K562 (cell line): Measurements from ENCODE around the gene USP35. TPM values are rescaled to one million over a fixed set of nuclear protein-coding genes. Genes with fewer than 3 reads are reported as not detected.

Source experiments
- ATAC-seq: fragments of 200-7000 bp; cut with Tn5 transposase; 3 replicates; pipeline ENCODE4 v1.9.1; 2020; ENCODE audit warnings: moderate library complexity
- BruUV-seq: library from RNA; stranded (reverse); fragments of 400-500 nt; replicated peaks from 2 replicates; lab custom pipeline; 2021; lab: Mats Ljungman, UMichigan
- CTCF ChIA-PET: fragments of 300-600 bp; formaldehyde crosslinking; extraction: SDS; loops from one replicate; lab custom pipeline; 2021; ENCODE audit warnings: low intra/inter-chr PET ratio; lab: Yijun Ruan, JAX
- POLR2A ChIA-PET: fragments of 300-600, 350-650 bp; sonication (Branson Sonifier 250); formaldehyde crosslinking; extraction: SDS; loops from one replicate; lab custom pipeline; 2021; ENCODE audit warnings: antibody characterized with exemption, inconsistent platforms; lab: Yijun Ruan, JAX
- DNase-seq, 4 experiments: peaks; one replicate each; pipeline versions ENCODE4 v3.0.0 to v3.0.0-alpha.2; 2011 to 2018; ENCODE audit warnings: low spot score in 3 of 4, mixed read lengths in 3 of 4; ENCODE audit errors: extremely low read depth in 1 of 4
- FAIRE-seq: peaks from 2 replicates; lab custom pipeline; 2011; peaks lifted over from hg19 to GRCh38; lab: Jason Lieb, UNC
- H2AFZ ChIP-seq: 2 replicates; pipeline ENCODE4 v1.6.0; 2011; ENCODE audit warnings: low read depth, low read length, control low read depth, inconsistent platforms
- H3K27ac ChIP-seq: fragments of 200-600 bp; 3 replicates; pipeline ENCODE4 v1.8.0; 2011; ENCODE audit warnings: low read depth, mild to moderate bottlenecking, control low read depth, inconsistent platforms, low read length, moderate library complexity, mixed read lengths; ENCODE audit errors: extremely low read depth
- H3K27me3 ChIP-seq, 2 experiments: fragments of 300-600 bp in 1 of 2; 2 replicates in 1 of 2; 3 replicates in 1 of 2; pipeline versions ENCODE4 v1.6.0 to v1.8.0; 2011; ENCODE audit warnings: inconsistent platforms in 2 of 2, low read length in 2 of 2, mild to moderate bottlenecking in 1 of 2, mixed read lengths in 1 of 2, moderate library complexity in 1 of 2; ENCODE audit not compliant: control insufficient read depth in 2 of 2, insufficient read depth in 2 of 2
- H3K36me3 ChIP-seq: fragments of 300-600 bp; 3 replicates; pipeline ENCODE4 v1.8.0; 2011; ENCODE audit warnings: mild to moderate bottlenecking, low read length, inconsistent platforms; ENCODE audit not compliant: control insufficient read depth, insufficient read depth
- H3K4me1 ChIP-seq, 2 experiments: fragments of 200-600 bp in 1 of 2; replicated peaks in 1 of 2; 2 replicates in 1 of 2; 3 replicates in 1 of 2; pipeline versions ENCODE4 v1.5.1 to v1.8.0; 2011; ENCODE audit warnings: inconsistent platforms in 2 of 2, low read length in 2 of 2, mild to moderate bottlenecking in 1 of 2, mixed read lengths in 1 of 2, moderate library complexity in 1 of 2; ENCODE audit not compliant: control insufficient read depth in 2 of 2, insufficient read depth in 2 of 2
- H3K4me2 ChIP-seq: 2 replicates; pipeline ENCODE4 v1.6.1; 2011; ENCODE audit warnings: low read length, control low read depth, inconsistent platforms, mixed read lengths; ENCODE audit not compliant: insufficient read depth
- H3K4me3 ChIP-seq: fragments of 200-600 bp; sonication (generic), shearing (Covaris generic); 2 replicates; pipeline ENCODE4 v1.5.1; 2016; ENCODE audit warnings: control low read depth, inconsistent platforms
- H3K79me2 ChIP-seq: fragments of 200-600 bp; 3 replicates; pipeline ENCODE4 v1.8.0; 2011; ENCODE audit warnings: low read length, inconsistent platforms; ENCODE audit not compliant: control insufficient read depth, insufficient read depth
- H3K9ac ChIP-seq, 2 experiments: 2 replicates each; pipeline versions ENCODE4 v1.6.0 to v1.6.1; 2011; ENCODE audit warnings: low read depth in 2 of 2, low read length in 2 of 2, control low read depth in 1 of 2, inconsistent platforms in 1 of 2, mild to moderate bottlenecking in 1 of 2, mixed read lengths in 1 of 2; ENCODE audit not compliant: insufficient read depth in 1 of 2
- H3K9me1 ChIP-seq: one replicate; pipeline ENCODE4 v1.6.0; 2011; ENCODE audit warnings: inconsistent platforms, mild to moderate bottlenecking, low read length, moderate library complexity; ENCODE audit not compliant: control insufficient read depth, insufficient read depth
- H3K9me3 ChIP-seq: replicated peaks from 2 replicates; pipeline ENCODE4 v1.5.1; 2011; ENCODE audit warnings: low read depth, low read length, inconsistent platforms; ENCODE audit not compliant: control insufficient read depth, insufficient read depth
- H4K20me1 ChIP-seq: replicated peaks from 2 replicates; pipeline ENCODE4 v1.6.1; 2011; ENCODE audit warnings: low read length, inconsistent platforms, mixed read lengths; ENCODE audit not compliant: control insufficient read depth, insufficient read depth
- CBX2 ChIP-seq: fragments of 200-600 bp; sonication (generic); IDR thresholded peaks from one replicate; pipeline ENCODE4 v1.6.1; 2012; ENCODE audit warnings: mild to moderate bottlenecking, low read length, inconsistent platforms; ENCODE audit not compliant: insufficient read depth, poor library complexity, severe bottlenecking
- CTCF ChIP-seq, 3 experiments: IDR thresholded peaks in 2 of 3; conservative IDR thresholded peaks in 1 of 3; 2 replicates each; pipeline ENCODE4 v1.5.1; 2011 to 2012; ENCODE audit warnings: low read length in 3 of 3, mild to moderate bottlenecking in 3 of 3, control low read depth in 2 of 3, improper control_type of control experiment in 1 of 3, inconsistent platforms in 1 of 3, low read depth in 1 of 3, mixed read lengths in 1 of 3, moderate library complexity in 1 of 3; ENCODE audit not compliant: insufficient read depth in 2 of 3
- DACH1 ChIP-seq: fragments of 450-650 bp; IDR thresholded peaks from 2 replicates; pipeline ENCODE4 v1.6.1; 2018; ENCODE audit not compliant: partially characterized antibody
- ELF2 ChIP-seq: fragments of 250-450 bp; sonication (Bioruptor Pico); IDR thresholded peaks from 2 replicates; pipeline ENCODE4 v1.5.0; 2021; ENCODE audit warnings: mild to moderate bottlenecking
- HMBOX1 ChIP-seq: sonication (generic); IDR thresholded peaks from 2 replicates; pipeline ENCODE4 v1.6.1; 2016
- HNRNPK ChIP-seq: fragments of 200-400 bp; formaldehyde crosslinking; IDR thresholded peaks from one replicate; pipeline ENCODE4 v1.6.1; 2018; ENCODE audit warnings: mild to moderate bottlenecking, low read depth, low read length; ENCODE audit not compliant: poor library complexity, severe bottlenecking
- KLF16 ChIP-seq: IDR thresholded peaks from 2 replicates; pipeline ENCODE4 v1.6.1; 2016; ENCODE audit warnings: antibody characterized with exemption
- MIER1 ChIP-seq: fragments of 450-650 bp; IDR thresholded peaks from 2 replicates; pipeline ENCODE4 v1.6.1; 2016; ENCODE audit warnings: antibody characterized with exemption, mild to moderate bottlenecking, low read depth
- MYNN ChIP-seq, 2 experiments: sonication (generic); formaldehyde crosslinking in 1 of 2; IDR thresholded peaks; 2 replicates each; pipeline versions ENCODE4 v1.5.0 to v1.6.1; 2016 to 2020; ENCODE audit warnings: antibody characterized with exemption in 1 of 2, missing genetic modification reagents in 1 of 2
- POLR2H ChIP-seq: IDR thresholded peaks from 2 replicates; pipeline ENCODE4 v1.6.1; 2016; ENCODE audit warnings: missing genetic modification characterization, low read depth, mild to moderate bottlenecking, control low read depth, missing compliant biosample characterization, moderate library complexity
- SUPT5H ChIP-seq: fragments of 450-650 bp; IDR thresholded peaks from 2 replicates; pipeline ENCODE4 v1.6.1; 2016
- XRCC5 ChIP-seq: fragments of 200-400 bp; formaldehyde crosslinking; IDR thresholded peaks from 2 replicates; pipeline ENCODE4 v1.6.1; 2017; ENCODE audit warnings: low read depth, mild to moderate bottlenecking, low read length
- YY1 ChIP-seq, 3 experiments: IDR thresholded peaks; 2 replicates each; pipeline ENCODE4 v1.6.1; 2011; ENCODE audit warnings: low read length in 2 of 3, mild to moderate bottlenecking in 2 of 3, moderate library complexity in 2 of 3, borderline replicate concordance in 1 of 3, control low read depth in 1 of 3, low read depth in 1 of 3; ENCODE audit not compliant: insufficient read depth in 3 of 3, insufficient replicate concordance in 2 of 3, control insufficient read depth in 1 of 3, insufficient read length in 1 of 3; ENCODE audit errors: extremely low read depth in 1 of 3
- ZNF655 ChIP-seq: fragments of 250-450 bp; sonication (Bioruptor Pico); IDR thresholded peaks from 2 replicates; pipeline ENCODE4 v1.5.0; 2021
- ZNF717 ChIP-seq: fragments of 250-450 bp; sonication (Bioruptor Pico); IDR thresholded peaks from 2 replicates; pipeline ENCODE4 v1.5.0; 2021
- WGBS: fragments of 100-300 bp; shearing (Covaris generic); methylation state at CpG from one replicate; pipeline ENCODE4 v1.1.6; 2016; ENCODE audit warnings: low coverage, mixed read lengths; ENCODE audit not compliant: insufficient coverage; ENCODE audit errors: missing lambda C conversion rate; 5-methylcytosine and 5-hydroxymethylcytosine counted together
- in situ Hi-C: fragments of 300-500 bp; cut with MboI; formaldehyde crosslinking; loops from 4 replicates; pipeline ENCODE4 v1.15.0; 2018; ENCODE audit warnings: inconsistent platforms, mixed read lengths
- intact Hi-C: fragments of 100-400 bp; cut with micrococcal nuclease; formaldehyde crosslinking; loops from 2 replicates; pipeline ENCODE4 v1.14.2; 2022
- polyA plus RNA-seq, 8 experiments: library from polyadenylated mRNA; depleted of rRNA in 4 of 8; stranded (reverse) in 5 of 8; unstranded in 3 of 8; fragments of >200 nt; fragmentation: Nextera tagmentation in 2 of 8; fragmentation: Illumina TruSeq in 1 of 8; extraction: Ambion mirVana in 2 of 8; extraction: Trizol in 1 of 8; gene quantifications; 2 replicates each; pipeline versions ENCODE4 v1.2.1 to v1.2.3, GENCODE V29; 2011 to 2014; ENCODE audit warnings: inconsistent platforms in 1 of 8, missing spikeins in 1 of 8
- total RNA-seq, 7 experiments: library from RNA; depleted of rRNA in 6 of 7; stranded (reverse); fragments of >200 nt in 6 of 7; fragmentation: Illumina TruSeq in 2 of 7; extraction: Trizol in 2 of 7; gene quantifications; 2 replicates each; pipeline versions ENCODE4 v1.2.1 to v1.2.3, GENCODE V29; 2011 to 2021; ENCODE audit warnings: low replicate concordance in 1 of 7

Gene USP35
- total and polyA plus RNA-seq, 9 of the 15 experiments (the other 6 are each of a cell fraction or from before 2014, with no cell fraction given): 0.01 to 4.8 (median 3.6) TPM

GRCh38 chr11:78211565-78211964, 22.8 kb downstream of the USP35 start (continued):
- TF ChIP-seq SUPT5H: 0 out of 2 replicates have a peak, but pooled peaks have one; percentile 38
- no peak for TF ChIP-seq DACH1
- no peak for TF ChIP-seq ZNF717 (CRISPR knock-in tag)
- 0 out of 2 replicates have a peak, but pooled peaks have one; percentile 28 for TF ChIP-seq POLR2H (tag)
- TF ChIP-seq CTCF (IDR thresholded peaks at IDR 0.05 in 2 of 3, conservative IDR thresholded peaks at IDR 0.05 in 1 of 3; ENCODE audit: insufficient read depth in 2 of 3, low read depth in 1 of 3, low read length in 3 of 3): no peak
- TF ChIP-seq KLF16: 0 out of 2 replicates have a peak, but pooled peaks have one; percentile 10

GRCh38 chr11:78212586-78213371, 24.1 kb downstream of the USP35 start:
- ChIA-PET CTCF (no interaction called here), POLR2A (interaction anchor here (0.8 to 1.1 kb wide), 4 partner anchors 11 to 203 kb away, joined by 3 to 4 read pairs (median 4); partner anchors contain the start of genes ALG8, KCTD21 and USP35)
- Histone ChIP-seq H3K9me1 (peaks cover 3% of the 10 kb centered on the region), H3K27ac (no peak overlapping the region), H4K20me1 (no peaks in the 10 kb centered on the region), H3K4me3 (no peak overlapping the region), H3K4me2 (no peak overlapping the region), H3K36me3 (peaks cover 57% of the 10 kb centered on the region; the same call in 2 of the 3 replicates), H3K9ac (no peak overlapping the region; a peak in 1 of 4 replicates), H3K9me3 (no peaks in the 10 kb centered on the region), H3K4me1 (peaks cover 11 to 12% of the 10 kb centered on the region in 2 experiments), H3K27me3 (no peaks in the 10 kb centered on the region), H3K79me2 (no peaks in the 10 kb centered on the region), H2AFZ (no peak overlapping the region)
- no peak for FAIRE-seq
- BruUV-seq: no TSS peak
- in situ Hi-C loops (no loop called here), intact Hi-C loops (no loop called here)
- 87% methylated on average over 9 of the region's 11 CpGs for WGBS
- no peak for DNase-seq
- peak; percentile 23 for ATAC-seq
- TF ChIP-seq XRCC5 (no peak), HMBOX1 (no peak), ZNF655 (no peak), CBX2 (no peak), MIER1 (no peak), MYNN (IDR thresholded peaks at IDR 0.05) (no peak), MYNN (CRISPR knock-in tag; IDR thresholded peaks at IDR 0.05) (no peak), YY1 (IDR thresholded peaks at IDR 0.05; ENCODE audit: borderline replicate concordance in 1 of 3, control insufficient read depth in 1 of 3, extremely low read depth in 1 of 3, insufficient read depth in 3 of 3, insufficient read length in 1 of 3, insufficient replicate concordance in 2 of 3, low read depth in 1 of 3, low read length in 2 of 3) (no peak), ELF2 (CRISPR knock-in tag) (no peak), HNRNPK (no peak)
